ENCODE results near the gene RPS6KA6. TPM values are rescaled to one million over a fixed set of nuclear protein-coding genes. Genes with fewer than 3 reads are reported as not detected.

RPS6KA6 gene
- total and polyA plus RNA-seq, 10 of the 15 experiments (the other 5 are each of a cell fraction or from before 2014, with no cell fraction given) = 0.29 to 2.8 (median 1.4) TPM; not detected in 1

DNA sequence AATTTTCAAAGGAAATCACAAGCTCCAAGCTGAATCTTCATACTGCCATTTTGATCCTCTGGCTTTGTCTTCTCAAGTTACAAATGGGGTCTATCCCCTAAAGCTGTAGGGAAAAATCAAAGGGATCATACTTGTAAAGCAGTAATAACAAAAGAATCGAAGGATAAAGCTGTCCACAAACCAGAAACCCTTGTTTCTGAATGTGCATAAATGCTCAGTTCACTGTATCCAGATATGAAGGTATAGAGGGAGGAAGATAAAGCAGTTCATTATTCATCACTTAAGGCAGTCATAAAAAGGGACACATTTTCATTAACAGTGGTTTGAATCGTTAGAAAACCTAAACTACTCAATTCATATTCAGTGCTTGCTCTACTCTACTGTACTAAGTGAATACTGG lies 33.2 kb upstream of the RPS6KA6 start:
- no peaks in the 10 kb centered on the region for H3K79me2 ChIP-seq (ENCODE audit: control insufficient read depth, insufficient read depth, low read length)
- ATAC-seq = no peak
- intact Hi-C loops (cut with micrococcal nuclease; ENCODE audit: unreplicated experiment) (no loop called here), in situ Hi-C loops (cut with MboI) (no loop called here)
- H3K4me2 ChIP-seq (ENCODE audit: control insufficient read depth, insufficient read depth) = no peak overlapping the region
- no peak overlapping the region for H2AFZ ChIP-seq (ENCODE audit: control insufficient read depth, low read depth, low read length)
- ChIA-PET CTCF (no interaction called here), POLR2A (no interaction called here), RAD21 (ENCODE audit: unreplicated experiment) (no interaction called here), SMC1A (ENCODE audit: uncharacterized antibody, unreplicated experiment) (no interaction called here)
- no peaks in the 10 kb centered on the region for H4K20me1 ChIP-seq (ENCODE audit: control insufficient read depth, insufficient read depth)
- H3K27ac ChIP-seq (ENCODE audit: control insufficient read depth, insufficient read depth) = no peak overlapping the region
- H3K36me3 ChIP-seq (ENCODE audit: control insufficient read depth in 2 of 2, insufficient read depth in 2 of 2, low read length in 1 of 2) = no peaks in the 10 kb centered on the region
- H3K27me3 ChIP-seq (replicated peaks in 1 of 2; ENCODE audit: control insufficient read depth in 2 of 2, insufficient read depth in 2 of 2, low read length in 1 of 2) = no peaks in the 10 kb centered on the region
- H3K9me3 ChIP-seq (replicated peaks; ENCODE audit: control insufficient read depth, insufficient read depth, low read length) = no peaks in the 10 kb centered on the region
- WGBS (ENCODE audit: insufficient coverage, insufficient replicate concordance, low lambda C conversion rate, missing lambda C conversion rate) = 0% methylated on average over 2 of the region's 2 CpGs
- BruUV-seq (replicated peaks) = no TSS peak
- no peak overlapping the region for H3K9ac ChIP-seq (ENCODE audit: control insufficient read depth, insufficient read depth, low read length)
- no peak for DNase-seq (ENCODE audit: low read depth, low spot score)
- H3K4me3 ChIP-seq = no peak overlapping the region
- TF ChIP-seq SMAD1 (IDR thresholded peaks at IDR 0.05; ENCODE audit: low read depth, partially characterized antibody) (no peak), IRF4 (IDR thresholded peaks at IDR 0.05; ENCODE audit: low read depth, low read length) (no peak), CHD4 (IDR thresholded peaks at IDR 0.05) (no peak), SP1 (IDR thresholded peaks at IDR 0.05; ENCODE audit: low read depth, low read length) (no peak), MYB (IDR thresholded peaks at IDR 0.05; ENCODE audit: borderline replicate concordance, low read depth, low read length) (no peak), FOXK2 (IDR thresholded peaks at IDR 0.05) (no peak), SMAD5 (IDR thresholded peaks at IDR 0.05; ENCODE audit: low read depth) (no peak), IKZF2 (IDR thresholded peaks at IDR 0.05) (no peak)
- TF ChIP-seq, protein P1, sequence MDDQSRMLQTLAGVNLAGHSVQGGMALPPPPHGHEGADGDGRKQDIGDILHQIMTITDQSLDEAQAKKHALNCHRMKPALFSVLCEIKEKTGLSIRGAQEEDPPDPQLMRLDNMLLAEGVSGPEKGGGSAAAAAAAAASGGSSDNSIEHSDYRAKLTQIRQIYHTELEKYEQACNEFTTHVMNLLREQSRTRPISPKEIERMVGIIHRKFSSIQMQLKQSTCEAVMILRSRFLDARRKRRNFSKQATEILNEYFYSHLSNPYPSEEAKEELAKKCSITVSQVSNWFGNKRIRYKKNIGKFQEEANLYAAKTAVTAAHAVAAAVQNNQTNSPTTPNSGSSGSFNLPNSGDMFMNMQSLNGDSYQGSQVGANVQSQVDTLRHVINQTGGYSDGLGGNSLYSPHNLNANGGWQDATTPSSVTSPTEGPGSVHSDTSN (IDR thresholded peaks at IDR 0.05; ENCODE audit: insufficient replicate concordance, low read depth, low read length) = no peak
- TF ChIP-seq, protein P2, sequence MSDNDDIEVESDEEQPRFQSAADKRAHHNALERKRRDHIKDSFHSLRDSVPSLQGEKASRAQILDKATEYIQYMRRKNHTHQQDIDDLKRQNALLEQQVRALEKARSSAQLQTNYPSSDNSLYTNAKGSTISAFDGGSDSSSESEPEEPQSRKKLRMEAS (IDR thresholded peaks at IDR 0.05; ENCODE audit: low read depth, low read length) = no peak
- no peaks in the 10 kb centered on the region for H3K4me1 ChIP-seq (ENCODE audit: control insufficient read depth, insufficient read depth, low read length)
- no peak for FAIRE-seq

Data from GM12878 (cell line).